ENCODE results near the gene FADS6.

FADS6 gene

DNA sequence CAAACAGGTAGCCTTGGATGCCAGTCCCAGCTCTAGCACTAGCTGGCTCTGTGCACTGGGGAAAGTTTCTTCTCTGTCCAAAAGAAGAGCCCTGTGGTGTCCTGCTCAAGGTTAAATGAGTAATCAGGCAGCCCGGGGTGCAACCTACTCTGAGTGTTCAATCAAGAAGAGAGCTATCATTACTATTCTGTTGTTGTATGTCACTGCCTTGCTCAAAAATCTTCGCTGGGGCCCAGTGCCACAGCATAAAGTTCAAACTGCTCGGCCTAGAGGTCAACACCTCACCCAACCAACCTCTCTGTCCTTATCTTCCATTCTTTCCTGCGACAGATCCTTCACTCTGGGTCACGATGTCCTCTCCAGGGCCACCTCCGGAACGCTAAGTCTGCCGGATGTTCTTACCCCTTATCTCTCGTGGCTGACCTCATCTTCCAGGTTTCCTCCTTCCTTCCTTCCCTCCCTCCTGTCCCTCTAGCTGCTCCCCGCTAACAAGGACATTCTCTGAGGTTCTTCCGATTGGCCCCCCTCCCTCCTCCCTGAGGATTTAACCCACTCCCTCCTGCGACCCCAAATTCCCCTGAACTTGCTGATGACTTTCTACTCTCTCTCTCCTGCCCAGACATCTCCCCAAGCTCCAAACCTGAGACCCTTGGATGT, 25.1 kb downstream of the FADS6 start:
- Histone ChIP-seq H4K20me1 (peaks cover 0 to 34% (median 7%) of the 10 kb centered on the region in 11 experiments; a peak in 10 of 22 replicates), H3K9ac (0 out of 22 replicates have a peak overlapping the region, but pooled peaks of 2 of the 11 experiments have one; percentile 6 to 15), H3K9me3 (replicated peaks in 1 of 11) (no peaks in the 10 kb centered on the region), H3K4me1 (peaks cover 15 to 38% (median 34%) of the 10 kb centered on the region in 10 experiments), H3K27me3 (no peaks in the 10 kb centered on the region), H3K36me3 (peaks cover 0 to 7% (median 0%) of the 10 kb centered on the region in 11 experiments; a peak in 4 of 22 replicates), H3K27ac (no peak overlapping the region), H3K4me2 (no peak overlapping the region), H3K4me3 (no peak overlapping the region)
- TF ChIP-seq Cebpa-rat (IDR thresholded peaks at IDR 0.05) = no peak

DNA sequence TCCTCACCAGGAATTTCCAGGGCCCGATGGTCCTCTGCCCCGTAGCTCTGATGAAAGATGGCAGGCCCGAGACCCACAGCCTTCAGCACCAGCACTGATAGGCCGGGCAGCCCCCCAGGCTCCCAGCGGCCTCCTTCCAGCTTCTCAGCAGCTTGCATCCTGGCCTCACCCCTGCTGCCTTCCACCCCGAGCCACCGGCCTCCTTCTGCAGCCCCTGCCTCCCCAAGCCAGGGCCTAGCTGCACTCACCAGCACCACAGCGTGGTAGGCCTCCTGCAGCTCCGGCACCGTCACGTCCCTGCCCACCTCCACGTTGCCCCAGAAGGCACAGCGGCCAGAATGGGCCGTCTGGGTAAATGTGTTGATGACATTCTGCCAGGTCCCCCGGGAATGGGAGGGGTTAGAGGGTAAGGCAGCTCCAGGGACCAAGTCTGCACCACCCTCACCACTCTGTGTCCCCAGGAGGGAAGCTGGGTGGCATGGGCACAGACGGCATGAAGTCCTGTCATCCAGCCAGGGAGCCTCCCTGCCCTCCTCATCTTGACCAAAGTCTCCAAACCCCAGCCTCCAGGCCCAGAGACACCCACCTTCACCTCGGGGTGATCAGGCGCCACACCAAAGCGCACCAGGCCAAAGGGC, 27.1 kb downstream of the FADS6 start:
- Histone ChIP-seq H3K9me3 (replicated peaks in 1 of 11) (no peaks in the 10 kb centered on the region), H3K27me3 (peaks cover 12 to 20% (median 15%) of the 10 kb centered on the region in 11 experiments), H4K20me1 (peaks cover 0 to 52% (median 16%) of the 10 kb centered on the region in 11 experiments; a peak in 15 of 22 replicates), H3K4me3 (no peak overlapping the region), H3K36me3 (peaks cover 0 to 7% (median 0%) of the 10 kb centered on the region in 11 experiments; a peak in 4 of 22 replicates), H3K27ac (peak overlapping the region in 2 of 11 experiments; percentile 10 to 20; a peak in 3 of 22 replicates), H3K4me1 (peaks cover 9 to 37% (median 31%) of the 10 kb centered on the region in 10 experiments), H3K4me2 (peak overlapping the region in 8 of 11 experiments; percentile 28 to 61 (median 54); a peak in 13 of 22 replicates), H3K9ac (peak overlapping the region in 9 of 11 experiments; percentile 4 to 68 (median 48); a peak in 14 of 22 replicates)
- no peak for TF ChIP-seq Cebpa-rat (IDR thresholded peaks at IDR 0.05)

DNA sequence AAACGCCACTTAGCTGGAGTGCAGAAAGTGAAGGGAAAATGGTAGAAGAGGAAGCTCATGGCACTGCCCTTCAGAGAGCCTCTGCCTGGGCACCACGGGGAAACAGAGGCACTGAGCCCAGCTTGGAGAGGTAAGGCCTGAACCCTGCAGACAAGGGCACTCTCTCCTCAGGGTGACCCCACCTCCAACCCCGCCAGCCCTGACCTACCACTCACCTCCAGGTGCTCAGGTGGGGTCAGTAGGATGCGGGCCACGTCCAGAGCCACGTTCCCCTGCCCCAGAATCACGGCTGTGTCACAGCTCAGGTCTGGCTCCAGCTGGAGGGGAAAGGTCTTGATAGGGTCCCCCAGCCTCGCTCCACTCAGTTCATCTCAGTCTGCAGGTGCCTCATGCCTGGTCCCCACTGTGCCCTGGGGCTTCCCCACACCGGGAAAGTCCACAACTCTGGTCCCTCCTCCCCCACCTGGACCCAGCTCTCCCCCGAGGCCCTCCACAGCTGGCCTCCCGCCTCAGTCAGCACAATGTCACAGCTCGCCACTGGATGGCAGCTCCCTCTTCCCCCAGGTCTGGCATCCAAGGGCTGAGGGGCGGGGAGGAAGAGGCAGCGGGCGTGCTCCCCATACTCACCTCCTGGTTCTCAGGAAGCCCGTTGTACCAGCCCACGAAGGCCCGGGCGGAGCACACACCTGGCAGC, 27.8 kb downstream of the FADS6 start:
- Histone ChIP-seq H3K9ac (peak overlapping the region in 9 of 11 experiments; percentile 4 to 68 (median 48); a peak in 14 of 22 replicates), H3K27ac (peak overlapping the region in 3 of 11 experiments; percentile 20 to 31 (median 23); a peak in 5 of 22 replicates), H3K27me3 (peaks cover 19 to 27% (median 22%) of the 10 kb centered on the region in 11 experiments), H4K20me1 (peaks cover 0 to 58% (median 22%) of the 10 kb centered on the region in 11 experiments; a peak in 16 of 22 replicates), H3K4me3 (no peak overlapping the region), H3K4me2 (peak overlapping the region in 7 of 11 experiments; percentile 28 to 61 (median 56); a peak in 13 of 22 replicates), H3K36me3 (peaks cover 0 to 7% (median 0%) of the 10 kb centered on the region in 11 experiments; a peak in 4 of 22 replicates), H3K9me3 (replicated peaks in 1 of 11) (no peaks in the 10 kb centered on the region), H3K4me1 (peaks cover 13 to 42% (median 33%) of the 10 kb centered on the region in 10 experiments; a peak in 18 of 20 replicates)
- no peak for TF ChIP-seq Cebpa-rat (IDR thresholded peaks at IDR 0.05)

DNA sequence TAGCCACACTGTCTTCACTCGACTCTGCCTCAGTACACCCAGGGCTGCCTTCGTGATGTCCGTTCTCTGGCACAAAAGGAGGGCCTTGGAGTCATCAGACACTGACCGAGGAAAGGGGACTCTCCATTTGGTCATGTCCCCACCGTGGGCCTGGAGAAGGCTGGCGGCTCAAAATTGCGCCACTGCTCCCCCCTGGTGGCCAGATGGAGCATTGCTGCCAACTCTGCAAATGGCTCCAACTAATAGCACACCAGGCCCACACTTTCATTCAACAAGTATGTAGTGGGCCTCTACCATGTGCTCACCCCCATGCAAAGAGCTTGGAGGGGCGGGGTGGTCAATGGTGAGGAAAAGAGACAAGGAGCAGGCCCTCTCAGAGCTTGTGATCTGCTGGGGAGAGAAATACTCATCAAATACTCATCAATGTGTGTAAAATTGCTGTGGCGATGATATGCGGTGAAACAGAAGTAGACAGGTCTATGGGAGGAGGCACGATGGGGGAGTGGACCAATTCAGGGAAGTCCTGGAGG, 28.5 kb downstream of the FADS6 start:
- H3K36me3 ChIP-seq = peaks cover 0 to 7% (median 0%) of the 10 kb centered on the region in 11 experiments; a peak in 4 of 22 replicates
- H3K9ac ChIP-seq = peak overlapping the region in 1 of 11 experiments; percentile 50; a peak in 1 of 22 replicates
- H3K4me1 ChIP-seq = peaks cover 20 to 49% (median 41%) of the 10 kb centered on the region in 10 experiments; a peak in 19 of 20 replicates
- H3K27me3 ChIP-seq = peaks cover 26 to 34% (median 29%) of the 10 kb centered on the region in 11 experiments
- H3K4me3 ChIP-seq = no peak overlapping the region
- H3K27ac ChIP-seq = peak overlapping the region in 1 of 11 experiments; percentile 31; a peak in 1 of 22 replicates
- peaks cover 0 to 63% (median 29%) of the 10 kb centered on the region in 11 experiments; a peak in 17 of 22 replicates for H4K20me1 ChIP-seq
- no peak for TF ChIP-seq Cebpa-rat (IDR thresholded peaks at IDR 0.05)
- H3K9me3 ChIP-seq (replicated peaks in 1 of 11) = no peaks in the 10 kb centered on the region
- H3K4me2 ChIP-seq = peak overlapping the region in 3 of 11 experiments; percentile 57 to 61 (median 58); a peak in 4 of 22 replicates

DNA sequence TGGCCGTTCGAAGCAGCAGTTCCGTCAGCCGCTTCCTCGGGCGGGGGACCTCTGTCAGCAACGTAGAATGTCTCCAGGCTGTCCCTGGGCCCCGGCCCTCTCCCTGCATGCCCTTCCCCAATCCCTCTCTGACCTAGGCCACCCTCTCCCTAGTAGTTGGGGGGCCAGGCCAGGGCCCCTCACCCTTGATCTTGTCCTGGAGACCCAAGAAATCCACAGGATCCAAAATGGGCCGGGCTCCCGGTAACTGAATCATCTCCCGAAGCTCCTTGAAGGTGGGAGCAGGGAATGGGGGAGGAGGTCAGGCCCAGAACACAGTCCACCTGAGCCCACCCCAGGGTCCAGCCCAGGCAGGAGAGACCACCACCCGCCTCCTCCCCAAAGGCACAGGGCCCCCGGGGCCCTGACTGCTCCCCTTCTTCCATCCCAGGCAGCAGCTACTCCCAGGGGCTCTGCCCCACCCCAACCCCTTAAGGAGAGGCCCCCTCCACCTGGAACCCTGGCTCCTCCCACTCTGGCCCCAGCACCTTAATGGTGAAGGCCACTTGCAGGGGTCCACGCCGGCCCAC, 29.1 kb downstream of the FADS6 start:
- Histone ChIP-seq H3K4me1 (peaks cover 21 to 50% (median 43%) of the 10 kb centered on the region in 10 experiments; a peak in 19 of 20 replicates), H3K9ac (peak overlapping the region in 1 of 11 experiments; percentile 37; a peak in 1 of 22 replicates), H3K27me3 (peaks cover 32 to 40% (median 35%) of the 10 kb centered on the region in 11 experiments), H3K4me3 (no peak overlapping the region), H4K20me1 (peaks cover 0 to 61% (median 29%) of the 10 kb centered on the region in 11 experiments; a peak in 17 of 22 replicates), H3K4me2 (no peak overlapping the region; a peak in 1 of 22 replicates), H3K36me3 (peaks cover 0 to 7% (median 0%) of the 10 kb centered on the region in 11 experiments; a peak in 4 of 22 replicates), H3K27ac (no peak overlapping the region), H3K9me3 (replicated peaks in 1 of 11) (no peaks in the 10 kb centered on the region)
- TF ChIP-seq Cebpa-rat (IDR thresholded peaks at IDR 0.05) = no peak

DNA sequence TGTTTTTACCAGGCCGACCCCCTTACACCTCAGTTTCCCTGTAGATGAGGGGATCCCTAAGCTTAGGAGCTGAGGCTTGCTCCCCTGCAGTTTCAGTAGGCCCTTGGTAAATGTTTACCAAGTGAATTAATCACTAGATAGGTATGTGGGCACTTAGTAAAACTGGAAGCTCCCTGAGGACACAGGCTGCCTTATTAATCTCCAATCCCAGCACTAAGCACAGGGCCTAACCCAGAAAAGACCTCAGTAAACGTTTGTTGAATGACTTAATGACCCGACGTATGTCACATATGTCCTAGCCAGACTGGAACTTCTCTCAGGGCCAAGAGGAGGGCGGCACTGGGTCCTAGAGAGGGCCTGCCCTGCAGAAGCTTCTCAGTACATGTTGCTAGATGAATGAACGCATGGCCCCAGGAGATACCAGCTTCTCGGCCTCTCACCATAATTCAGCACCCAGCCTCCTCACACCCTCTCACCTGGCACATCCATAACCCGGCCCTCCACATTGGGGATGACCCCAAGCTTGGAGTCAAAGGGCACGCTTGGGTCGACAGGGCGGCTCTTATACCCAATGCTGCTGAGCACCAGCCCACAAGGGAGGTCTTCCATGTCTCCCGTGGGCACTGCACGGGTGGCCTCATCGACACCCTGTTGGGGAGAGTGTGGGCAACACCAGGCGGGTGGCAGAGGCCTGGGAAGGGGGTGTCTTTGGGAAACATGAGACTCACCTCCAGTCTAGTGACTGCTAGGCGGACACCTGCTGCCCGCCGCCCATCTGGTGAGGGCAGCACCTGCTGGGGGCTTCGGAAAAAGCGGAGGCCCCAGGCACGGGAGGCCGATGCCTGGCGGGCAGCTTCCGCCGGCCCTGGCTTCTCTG, 29.8 kb downstream of the FADS6 start:
- no peaks in the 10 kb centered on the region for H3K9me3 ChIP-seq (replicated peaks in 1 of 11)
- TF ChIP-seq Cebpa-rat (IDR thresholded peaks at IDR 0.05) = no peak
- H3K4me2 ChIP-seq = peak overlapping the region in 4 of 11 experiments; percentile 9 to 49 (median 19); a peak in 4 of 22 replicates
- H3K27ac ChIP-seq = no peak overlapping the region
- H3K4me1 ChIP-seq = peaks cover 21 to 50% (median 43%) of the 10 kb centered on the region in 10 experiments; a peak in 19 of 20 replicates
- peak overlapping the region in 1 of 11 experiments; percentile 37; a peak in 2 of 22 replicates for H3K9ac ChIP-seq
- peaks cover 39 to 47% (median 42%) of the 10 kb centered on the region in 11 experiments for H3K27me3 ChIP-seq
- H4K20me1 ChIP-seq = peaks cover 0 to 66% (median 29%) of the 10 kb centered on the region in 11 experiments; a peak in 17 of 22 replicates
- no peak overlapping the region for H3K4me3 ChIP-seq
- H3K36me3 ChIP-seq = peaks cover 0 to 7% (median 0%) of the 10 kb centered on the region in 11 experiments; a peak in 4 of 22 replicates

DNA sequence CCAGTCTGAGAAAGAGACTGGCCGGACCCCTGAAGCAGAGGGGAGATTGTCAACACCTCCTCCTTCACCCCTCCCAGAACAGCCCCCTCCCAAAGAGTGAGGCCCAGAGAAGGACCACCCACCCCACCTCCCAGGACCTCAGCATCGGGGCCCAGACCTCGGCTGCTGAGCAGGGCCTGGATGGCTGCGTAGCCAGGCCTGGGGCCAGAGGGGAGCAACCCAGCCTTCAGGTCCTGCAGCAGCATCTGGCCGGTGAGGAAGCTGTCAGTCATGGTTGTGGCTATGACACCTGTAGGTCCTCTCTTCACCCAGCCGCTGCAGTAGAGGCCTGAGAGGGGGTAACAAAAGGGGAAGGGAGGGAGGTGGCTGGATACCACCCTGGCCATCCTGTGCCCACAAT, 30.5 kb downstream of the FADS6 start:
- H3K27ac ChIP-seq = no peak overlapping the region

More for the DNA sequence above, 30.5 kb downstream of the FADS6 start:
- peak overlapping the region in 6 of 11 experiments; percentile 6 to 49 (median 12); a peak in 6 of 22 replicates for H3K4me2 ChIP-seq
- H3K4me3 ChIP-seq = no peak overlapping the region
- peaks cover 0 to 67% (median 29%) of the 10 kb centered on the region in 11 experiments; a peak in 17 of 22 replicates for H4K20me1 ChIP-seq
- TF ChIP-seq Cebpa-rat (IDR thresholded peaks at IDR 0.05) = no peak
- no peaks in the 10 kb centered on the region for H3K9me3 ChIP-seq (replicated peaks in 1 of 11)
- H3K27me3 ChIP-seq = peaks cover 43 to 54% (median 49%) of the 10 kb centered on the region in 11 experiments
- peaks cover 0 to 7% (median 0%) of the 10 kb centered on the region in 11 experiments; a peak in 4 of 22 replicates for H3K36me3 ChIP-seq
- H3K4me1 ChIP-seq = peaks cover 21 to 50% (median 44%) of the 10 kb centered on the region in 10 experiments; a peak in 19 of 20 replicates
- H3K9ac ChIP-seq = no peak overlapping the region; a peak in 1 of 22 replicates
